NT2/D1 (cell line): Measurements from ENCODE around the gene RHEX.
"Not testable (repeated sequence)": the region's sequence is repeated elsewhere in the genome, so short reads cannot be mapped to it uniquely, and the experiment has no call there.

Experiments used
- DNase-seq: peaks from one replicate; pipeline ENCODE4 v3.0.0-alpha.2; 2011; ENCODE audit warnings: low read depth, low spot score
- H3K27me3 ChIP-seq: 2 replicates; pipeline ENCODE4 v1.6.0; 2011; ENCODE audit warnings: mild to moderate bottlenecking; ENCODE audit not compliant: insufficient read length, insufficient read depth
- H3K36me3 ChIP-seq: 2 replicates; pipeline ENCODE4 v1.6.1; 2011; ENCODE audit warnings: mild to moderate bottlenecking, low read length, mixed read lengths; ENCODE audit not compliant: insufficient read depth, insufficient read length
- H3K4me1 ChIP-seq: 2 replicates; pipeline ENCODE4 v1.5.1; 2011; ENCODE audit not compliant: insufficient read depth, insufficient read length
- H3K4me3 ChIP-seq: 2 replicates; pipeline ENCODE4 v1.5.1; 2011; ENCODE audit warnings: low read depth; ENCODE audit not compliant: insufficient read length
- H3K9ac ChIP-seq: 2 replicates; pipeline ENCODE4 v1.6.0; 2011; ENCODE audit warnings: low read depth; ENCODE audit not compliant: insufficient read length
- H3K9me3 ChIP-seq: 2 replicates; pipeline ENCODE4 v1.5.1; 2011; ENCODE audit warnings: mild to moderate bottlenecking, low read length; ENCODE audit not compliant: insufficient read depth
- SUZ12 ChIP-seq: IDR thresholded peaks from 2 replicates; pipeline ENCODE4 v1.6.1; 2011; ENCODE audit not compliant: insufficient read length, insufficient read depth; ENCODE audit errors: extremely low read depth
- YY1 ChIP-seq: IDR thresholded peaks from 2 replicates; pipeline ENCODE4 v1.6.1; 2011; ENCODE audit not compliant: insufficient read length, insufficient read depth
- ZNF274 ChIP-seq: IDR thresholded peaks from 2 replicates; pipeline ENCODE4 v1.6.1; 2011; ENCODE audit warnings: mild to moderate bottlenecking, low read depth, low read length

Gene RHEX

DNA sequence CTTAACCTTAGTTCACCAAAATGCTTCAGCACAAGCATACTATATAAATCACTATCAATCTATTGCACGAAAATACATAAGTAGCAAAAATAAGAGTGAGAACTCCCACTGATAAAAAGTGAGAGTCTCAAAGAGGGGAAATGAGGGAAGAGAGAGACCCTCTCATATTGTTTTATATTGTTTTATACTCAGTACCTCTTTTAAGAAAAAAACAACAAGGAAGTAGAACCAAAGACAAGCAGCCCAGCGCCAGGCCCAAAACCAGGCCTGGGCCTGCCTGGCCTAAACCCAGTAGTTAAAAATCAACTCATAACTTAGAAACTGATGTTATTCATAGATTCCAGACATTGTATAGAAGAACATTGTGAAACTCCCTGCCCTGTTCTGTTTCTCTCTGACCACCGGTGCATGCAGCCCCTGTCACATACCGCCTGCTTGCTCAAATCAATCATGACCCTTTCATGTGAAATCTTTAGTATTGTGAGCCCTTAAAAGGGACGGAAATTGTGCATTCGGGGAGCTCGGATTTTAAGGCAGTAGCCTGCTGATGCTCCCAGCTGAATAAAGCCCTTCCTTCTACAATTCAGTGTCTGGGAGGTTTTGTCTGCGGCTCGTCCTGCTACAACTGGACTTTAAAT lies 5.4 kb downstream of the RHEX start:
- not testable (repeated sequence) for H3K27me3 ChIP-seq, H3K36me3 ChIP-seq, H3K9ac ChIP-seq, H3K4me3 ChIP-seq, DNase-seq, H3K4me1 ChIP-seq
- peaks cover 18% of the 10 kb centered on the region; the same call in 1 of the 2 replicates for H3K9me3 ChIP-seq

DNA sequence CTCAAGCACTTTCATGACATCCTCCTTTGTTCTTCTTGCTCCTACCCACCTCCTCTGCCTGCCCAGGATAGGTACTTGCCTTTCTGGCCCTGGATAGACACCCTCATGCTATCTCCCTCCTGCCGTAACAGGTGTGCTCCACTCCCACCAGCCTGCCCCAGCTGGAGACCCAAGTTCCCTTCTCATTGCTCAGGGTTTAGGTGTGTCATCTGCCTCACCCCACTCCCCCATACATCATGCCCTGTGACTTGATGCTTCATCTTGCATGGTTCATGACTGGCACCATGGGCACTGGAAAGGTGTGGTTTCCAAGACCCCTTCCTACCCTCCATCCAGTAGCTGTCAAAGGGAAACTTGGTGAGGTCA lies 5.9 kb downstream of the RHEX start:
- H3K27me3 ChIP-seq, result no peaks in the 10 kb centered on the region
- peaks cover 18% of the 10 kb centered on the region; the same call in 1 of the 2 replicates for H3K9me3 ChIP-seq
- TF ChIP-seq SUZ12 (no peak), ZNF274 (no peak), YY1 (no peak)
- no peak overlapping the region for H3K4me3 ChIP-seq
- H3K36me3 ChIP-seq, result no peaks in the 10 kb centered on the region
- no peak overlapping the region for H3K9ac ChIP-seq
- no peak for DNase-seq
- H3K4me1 ChIP-seq, result peaks cover 10% of the 10 kb centered on the region

DNA sequence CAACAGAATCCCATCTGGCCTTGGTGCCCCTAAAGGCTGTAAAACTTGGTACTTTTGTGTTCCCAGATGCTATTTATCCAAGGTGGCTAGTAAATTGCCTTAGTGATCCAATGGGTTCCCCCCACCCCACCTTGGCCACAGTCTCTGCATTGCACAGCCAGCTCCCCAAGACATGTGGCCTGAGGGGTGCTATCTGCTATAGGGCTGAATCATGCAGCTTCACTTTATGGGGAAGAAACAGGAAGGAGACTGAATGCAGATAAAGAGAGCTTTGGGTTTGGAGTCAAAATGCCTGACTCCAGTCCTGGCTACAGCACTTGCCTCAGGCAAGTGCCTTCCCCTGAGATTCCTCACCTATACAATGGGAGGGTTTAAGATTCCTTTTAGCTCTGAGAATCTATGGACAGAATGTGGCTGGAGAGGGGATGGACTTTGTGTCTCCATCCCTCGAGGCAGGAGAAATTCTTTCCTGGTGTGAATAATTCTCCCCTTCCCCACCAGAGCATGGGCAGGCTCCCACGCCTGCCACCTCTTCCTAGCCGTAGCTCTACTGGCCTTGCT lies 6.5 kb downstream of the RHEX start:
- peak; percentile 46 for DNase-seq
- Histone ChIP-seq H3K9ac (no peak overlapping the region), H3K27me3 (no peaks in the 10 kb centered on the region), H3K36me3 (no peaks in the 10 kb centered on the region), H3K9me3 (peaks cover 18% of the 10 kb centered on the region; the same call in 1 of the 2 replicates), H3K4me1 (peaks cover 10% of the 10 kb centered on the region), H3K4me3 (no peak overlapping the region)
- TF ChIP-seq SUZ12 (no peak), ZNF274 (no peak), YY1 (no peak)

DNA sequence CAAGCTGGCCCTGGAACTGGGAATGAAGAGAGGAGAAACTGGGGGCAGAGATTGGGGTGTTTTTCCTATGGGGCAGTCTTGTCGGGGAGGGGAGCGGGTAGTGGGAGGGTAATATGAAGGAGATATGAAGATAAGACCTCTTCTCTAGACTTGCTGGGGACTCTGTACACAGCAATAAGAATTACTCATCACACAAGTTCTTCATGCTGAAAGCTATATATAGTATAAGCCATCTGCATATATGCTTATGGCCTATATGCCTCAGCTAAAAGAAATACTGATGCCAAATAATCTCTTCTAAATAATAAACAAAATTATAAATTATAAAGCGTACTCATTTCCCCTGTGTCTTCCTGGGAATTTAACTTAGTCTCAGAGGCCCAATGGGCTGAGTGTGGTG lies 7.9 kb downstream of the RHEX start:
- Histone ChIP-seq H3K9ac (no peak overlapping the region), H3K4me1 (peaks cover 10% of the 10 kb centered on the region), H3K9me3 (peaks cover 18% of the 10 kb centered on the region; the same call in 1 of the 2 replicates), H3K36me3 (no peaks in the 10 kb centered on the region), H3K4me3 (no peak overlapping the region), H3K27me3 (no peaks in the 10 kb centered on the region)
- no peak for DNase-seq
- no peak for TF ChIP-seq ZNF274
- no peak for TF ChIP-seq SUZ12
- no peak for TF ChIP-seq YY1

DNA sequence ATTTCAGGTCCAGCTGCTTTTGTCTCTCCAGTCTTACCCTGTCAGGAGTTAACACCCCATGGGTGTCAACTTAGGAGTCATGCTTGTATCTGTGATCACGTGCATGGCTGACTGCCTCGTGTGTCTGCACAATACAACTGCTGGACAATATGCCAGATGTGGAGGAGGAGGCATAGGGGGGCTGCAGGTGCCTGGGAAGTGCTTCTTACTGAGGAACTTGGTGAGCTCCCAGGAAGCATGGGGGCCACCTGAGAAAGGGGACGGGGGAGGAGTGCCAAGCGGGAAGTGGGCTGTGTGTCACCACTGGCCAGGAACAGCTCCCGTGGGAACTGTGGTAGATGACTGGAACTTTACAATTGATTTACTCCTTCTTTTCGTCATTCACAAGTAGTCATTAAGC lies 9.5 kb downstream of the RHEX start:
- H3K36me3 ChIP-seq, result no peaks in the 10 kb centered on the region
- H3K4me1 ChIP-seq, result peaks cover 12% of the 10 kb centered on the region
- TF ChIP-seq ZNF274 (no peak), YY1 (no peak), SUZ12 (no peak)
- H3K9ac ChIP-seq, result no peak overlapping the region
- no peaks in the 10 kb centered on the region for H3K27me3 ChIP-seq
- H3K4me3 ChIP-seq, result no peak overlapping the region
- peaks cover 18% of the 10 kb centered on the region; the same call in 1 of the 2 replicates for H3K9me3 ChIP-seq
- no peak for DNase-seq

DNA sequence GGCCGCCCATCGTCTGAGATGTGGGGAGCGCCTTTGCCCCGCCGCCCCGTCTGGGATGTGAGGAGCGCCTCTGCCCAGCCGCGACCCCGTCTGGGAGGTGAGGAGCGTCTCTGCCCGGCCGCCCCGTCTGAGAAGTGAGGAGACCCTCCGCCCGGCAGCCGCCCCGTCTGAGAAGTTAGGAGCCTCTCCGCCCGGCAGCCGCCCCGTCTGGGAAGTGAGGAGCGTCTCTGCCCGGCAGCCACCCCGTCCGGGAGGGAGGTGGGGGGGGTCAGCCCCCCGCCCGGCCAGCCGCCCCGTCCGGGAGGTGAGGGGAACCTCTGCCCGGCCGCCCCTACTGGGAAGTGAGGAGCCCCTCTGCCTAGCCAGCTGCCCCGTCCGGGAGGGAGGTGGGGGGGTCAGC lies 11.0 kb downstream of the RHEX start:
- not testable (repeated sequence) for H3K36me3 ChIP-seq, H3K9ac ChIP-seq, H3K27me3 ChIP-seq, DNase-seq, H3K4me3 ChIP-seq
- Histone ChIP-seq H3K4me1 (peaks cover 10% of the 10 kb centered on the region), H3K9me3 (peaks cover 18% of the 10 kb centered on the region; the same call in 1 of the 2 replicates)

DNA sequence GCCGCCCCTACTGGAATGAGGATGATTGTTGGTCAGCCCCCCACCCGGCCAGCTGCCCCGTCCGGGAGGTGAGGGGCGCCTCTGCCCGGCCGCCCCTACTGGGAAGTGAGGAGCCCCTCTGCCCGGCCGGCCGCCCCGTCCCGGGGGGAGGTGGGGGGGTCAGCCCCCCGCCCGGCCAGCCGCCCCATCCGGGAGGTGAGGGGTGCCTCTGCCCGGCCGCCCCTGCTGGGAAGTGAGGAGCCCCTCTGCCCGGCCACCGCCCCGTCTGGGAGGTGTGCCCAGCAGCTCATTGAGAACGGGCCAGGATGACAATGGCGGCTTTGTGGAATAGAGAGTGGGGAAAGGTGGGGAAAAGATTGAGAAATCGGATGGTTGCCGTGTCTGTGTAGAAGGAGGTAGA lies 11.5 kb downstream of the RHEX start:
- not testable (repeated sequence) for H3K4me3 ChIP-seq, H3K9ac ChIP-seq, H3K4me1 ChIP-seq, DNase-seq, H3K27me3 ChIP-seq, H3K36me3 ChIP-seq
- peaks cover 18% of the 10 kb centered on the region; the same call in 1 of the 2 replicates for H3K9me3 ChIP-seq
